Fibroblast of lung (primary cell): Measurements from ENCODE around the gene RYR2.

Source experiments
- CTCF ChIP-seq, 2 donors: IDR thresholded peaks in 1 of 2; conservative IDR thresholded peaks in 1 of 2; 1 replicate in 1 of 2; 2 replicates in 1 of 2; pipeline ENCODE4 v1.5.1; 2011 to 2012; ENCODE audit warnings: low read length in 2 of 2, control low read depth in 1 of 2, inconsistent platforms in 1 of 2, low read depth in 1 of 2, mild to moderate bottlenecking in 1 of 2
- EZH2 ChIP-seq: IDR thresholded peaks from 2 replicates; pipeline ENCODE4 v1.5.1; 2012; ENCODE audit warnings: low read length, control low read depth, mild to moderate bottlenecking; ENCODE audit errors: missing control alignments

DNA sequence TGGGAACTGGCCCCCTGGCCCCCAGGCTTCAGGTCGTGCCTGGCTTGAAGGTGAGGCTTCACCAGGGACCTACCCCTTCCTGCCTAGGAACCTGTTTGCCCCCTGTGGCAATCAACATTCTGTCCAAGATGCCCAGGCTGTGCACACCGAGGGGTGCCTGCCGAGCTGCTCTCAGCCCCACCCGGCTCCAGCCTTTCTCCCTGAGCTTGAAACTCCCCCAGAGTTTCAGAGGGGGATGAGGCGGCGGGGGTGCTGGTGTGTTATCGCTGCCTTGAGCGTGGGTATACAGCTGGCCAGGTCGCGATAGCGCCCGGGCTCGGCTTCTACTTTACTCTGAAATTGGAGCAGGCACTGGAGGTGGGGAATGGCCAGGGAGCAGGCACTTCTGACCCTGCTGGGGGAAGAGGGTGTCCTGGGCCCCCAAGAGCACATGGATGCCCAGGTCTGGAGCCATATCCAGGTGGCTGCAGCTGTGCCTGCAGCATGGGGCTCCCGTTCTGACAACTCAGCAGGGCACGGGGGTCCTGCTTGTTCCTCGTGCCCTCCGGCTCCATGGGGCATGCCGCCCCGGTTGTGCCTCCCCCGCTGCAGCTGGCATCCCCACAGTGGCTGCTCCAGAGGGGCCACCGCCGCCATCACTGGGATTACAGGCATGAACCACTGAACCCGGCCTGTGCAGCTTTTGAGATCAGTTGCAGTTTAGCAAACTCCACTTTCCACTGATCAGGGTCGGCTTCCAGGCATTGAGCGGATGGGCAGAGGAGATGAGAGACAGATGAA is 29.8 kb downstream of the RYR2 start:
- TF ChIP-seq CTCF (conservative IDR thresholded peaks at IDR 0.05 in 1 of 2, IDR thresholded peaks at IDR 0.05 in 1 of 2; ENCODE audit: low read depth in 1 of 2, low read length in 2 of 2) (no peak), EZH2 (no peak)
